Right lobe of liver (tissue), 6 donors: ENCODE measurements around the gene KCMF1. TPM values are rescaled to one million over a fixed set of nuclear protein-coding genes. Genes with fewer than 3 reads are reported as not detected.

Source experiments
- ATAC-seq, 4 donors: fragments of 200-7000 bp; cut with Tn5 transposase; one replicate each; pipeline ENCODE4 v1.9.1; 2020; ENCODE audit warnings: mild to moderate bottlenecking in 4 of 4, moderate library complexity in 4 of 4
- DNase-seq, 3 donors: peaks; one replicate each; pipeline ENCODE4 v3.0.0-alpha.2; 2020
- H3K27ac ChIP-seq, 3 donors: fragments of 200-600 bp; one replicate each; pipeline ENCODE4 v1.8.0; 2022
- H3K27me3 ChIP-seq, 2 donors: fragments of 200-600 bp; one replicate each; pipeline ENCODE4 v1.8.0; 2022
- H3K36me3 ChIP-seq, 4 donors: fragments of 200-600 bp; sonication (generic) in 1 of 4; one replicate each; pipeline versions ENCODE4 v1.5.1 to v1.8.0; 2017 to 2022; ENCODE audit warnings: control low read depth in 1 of 4
- H3K4me1 ChIP-seq, 4 donors: fragments of 200-600 bp; sonication (generic) in 1 of 4; one replicate each; pipeline versions ENCODE4 v1.5.1 to v1.8.0; 2017 to 2022; ENCODE audit warnings: control low read depth in 1 of 4
- H3K4me3 ChIP-seq, 3 donors: fragments of 200-600 bp; one replicate each; pipeline ENCODE4 v1.8.0; 2022
- H3K9me3 ChIP-seq, 4 donors: fragments of 200-600 bp; sonication (generic) in 1 of 4; one replicate each; pipeline versions ENCODE4 v1.5.1 to v1.8.0; 2017 to 2022; ENCODE audit warnings: control low read depth in 1 of 4
- CTCF ChIP-seq, 4 donors: fragments of 200-600 bp in 3 of 4; fragments of 450-650 bp in 1 of 4; IDR thresholded peaks; one replicate each; pipeline versions ENCODE4 v1.5.1 to v1.8.0; 2016 to 2022; ENCODE audit warnings: antibody characterized with exemption in 4 of 4, mild to moderate bottlenecking in 2 of 4
- POLR2A ChIP-seq: fragments of 450-650 bp; IDR thresholded peaks from one replicate; pipeline ENCODE4 v1.6.1; 2017; ENCODE audit warnings: antibody characterized with exemption, mild to moderate bottlenecking
- WGBS: methylation state at CpG from one replicate; pipeline ENCODE4 v1.1.6; 2018; ENCODE audit warnings: low coverage, low lambda C conversion rate; ENCODE audit not compliant: insufficient coverage; ENCODE audit errors: missing lambda C conversion rate; 5-methylcytosine and 5-hydroxymethylcytosine counted together
- intact Hi-C, 2 donors: fragments of 100-400 bp; cut with DNase I; formaldehyde crosslinking; loops; one replicate each; pipeline versions ENCODE4 v1.11.2 to v1.14.1; 2022
- total RNA-seq, 6 experiments: library from RNA; depleted of rRNA in 2 of 6; stranded (reverse); fragments of >200 nt in 2 of 6; fragmentation: NEBNext Ultra II Directional in 3 of 6; extraction: Animal tissue kit (Norgen Biotek cat#: 25700) in 3 of 6; gene quantifications; one replicate each; pipeline versions ENCODE4 v1.1.0 to v1.2.4, GENCODE V29; 2016 to 2023
- donor health status: DM: no; HTN: yes; CAD: no.
- donor health status: DM: no; HTN: no; CAD: no.
- donor health status: DM: no; HTN: no; CAD: no.
- donor health status: DM: no; HTN: yes; CAD: no.
- donor health status: DM: no; HTN: yes; CAD: no.

KCMF1 gene
- total RNA-seq, 6 experiments from 2014 or later = 28.6 to 45.3 (median 35.4) TPM

DNA sequence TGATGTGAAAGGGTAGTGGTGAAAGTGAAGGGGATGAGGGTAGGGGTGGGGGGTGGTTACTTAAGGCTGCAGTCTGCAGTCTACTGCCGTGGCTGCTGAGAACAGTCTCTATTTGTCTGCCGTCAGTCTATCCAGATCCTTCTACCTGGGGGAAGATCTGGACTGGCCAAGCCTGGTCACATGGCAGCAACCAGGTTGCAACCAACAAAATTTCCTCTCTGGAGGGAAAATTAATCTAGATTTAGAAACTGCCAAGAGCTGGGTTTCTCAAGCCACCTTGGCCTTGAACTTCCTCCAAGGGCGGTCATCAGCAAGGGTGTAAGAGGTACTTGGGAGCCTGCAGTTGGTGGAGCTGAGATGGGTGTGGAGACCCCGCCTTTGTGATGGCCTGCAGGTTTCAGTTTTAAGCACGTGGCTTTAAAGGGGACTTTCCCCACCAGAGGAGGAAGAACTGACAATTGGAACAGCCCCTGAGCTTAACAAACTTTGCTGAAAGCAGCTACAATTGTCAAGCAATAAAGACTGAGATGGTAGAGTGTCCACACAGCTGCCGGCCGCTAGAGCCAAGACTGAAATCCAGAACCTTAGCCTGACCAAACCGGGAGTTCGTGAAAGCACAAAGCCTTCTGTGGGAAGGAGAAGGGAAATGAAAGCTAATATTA is 31.4 kb upstream of the KCMF1 start:
- WGBS = 48% methylated on average over 8 of the region's 9 CpGs
- ATAC-seq (peak; percentile 30 to 64 (median 52)), DNase-seq (no peak)
- no peaks in the 10 kb centered on the region for H3K36me3 ChIP-seq
- no peaks in the 10 kb centered on the region for H3K9me3 ChIP-seq
- TF ChIP-seq CTCF (IDR thresholded peaks at IDR 0.05) (no peak), POLR2A (no peak)
- no peaks in the 10 kb centered on the region for H3K27me3 ChIP-seq
- intact Hi-C loops = no loop called here
- no peak overlapping the region for H3K27ac ChIP-seq
- H3K4me1 ChIP-seq = no peaks in the 10 kb centered on the region
- H3K4me3 ChIP-seq = no peak overlapping the region

DNA sequence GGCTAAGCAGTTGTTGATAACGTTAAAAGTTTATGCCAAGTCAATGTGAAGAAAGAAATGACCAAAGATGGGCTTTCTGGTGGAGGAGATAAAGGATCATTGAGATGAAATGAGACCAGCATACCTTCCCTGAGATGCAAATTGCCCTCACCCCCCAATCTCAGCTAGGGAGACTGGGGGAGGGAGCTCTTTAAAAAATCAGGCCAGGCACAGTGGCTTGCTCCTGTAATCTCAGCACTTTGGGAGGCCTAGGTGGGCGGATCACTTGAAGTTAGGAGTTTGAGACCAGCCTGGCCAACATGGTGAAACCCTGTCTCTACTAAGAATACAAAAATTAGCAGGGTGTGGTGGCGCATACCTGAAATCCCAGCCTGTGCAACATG is 30.9 kb upstream of the KCMF1 start:
- Histone ChIP-seq H3K27me3 (no peaks in the 10 kb centered on the region), H3K4me3 (no peak overlapping the region), H3K9me3 (no peaks in the 10 kb centered on the region), H3K27ac (no peak overlapping the region), H3K36me3 (no peaks in the 10 kb centered on the region), H3K4me1 (no peaks in the 10 kb centered on the region)
- DNase-seq = no peak
- ATAC-seq = no peak
- intact Hi-C loops = no loop called here
- 65% methylated on average over 3 of the region's 3 CpGs for WGBS
- no peak for TF ChIP-seq CTCF (IDR thresholded peaks at IDR 0.05)
- no peak for TF ChIP-seq POLR2A

DNA sequence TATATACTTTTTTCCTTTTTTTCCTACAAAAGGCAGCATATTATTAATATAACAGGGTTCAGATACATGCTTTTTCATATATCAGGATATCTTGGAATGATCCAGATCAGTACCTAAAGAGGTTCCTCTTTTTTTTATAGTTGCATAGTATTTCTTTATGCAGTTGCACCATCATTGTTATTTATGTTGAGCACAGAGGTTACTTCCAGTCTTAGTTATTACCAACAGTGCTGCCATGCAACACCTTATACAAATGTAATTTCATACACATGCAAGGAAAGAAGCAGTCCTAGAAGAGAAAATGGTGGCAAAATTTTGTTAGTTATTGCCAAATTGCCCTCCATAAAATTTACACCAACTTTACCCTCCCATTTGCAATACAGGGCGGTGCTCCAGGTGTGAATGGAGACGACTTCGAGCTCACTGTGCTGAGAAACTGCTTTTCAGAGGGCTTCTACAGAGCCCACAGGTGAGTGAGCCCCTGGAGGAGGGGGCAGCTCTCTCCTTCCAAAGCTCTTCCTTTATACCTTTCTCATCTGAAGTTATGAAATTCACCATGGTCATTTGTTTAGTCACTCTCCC is 30.0 kb upstream of the KCMF1 start:
- no peaks in the 10 kb centered on the region for H3K36me3 ChIP-seq
- H3K27ac ChIP-seq = no peak overlapping the region
- ATAC-seq (no peak), DNase-seq (no peak)
- H3K4me1 ChIP-seq = no peaks in the 10 kb centered on the region
- no peaks in the 10 kb centered on the region for H3K9me3 ChIP-seq
- H3K4me3 ChIP-seq = no peak overlapping the region
- H3K27me3 ChIP-seq = no peaks in the 10 kb centered on the region
- TF ChIP-seq CTCF (IDR thresholded peaks at IDR 0.05) (no peak), POLR2A (no peak)
- intact Hi-C loops = no loop called here
- 86% methylated on average over 1 of the region's 3 CpGs for WGBS

- DNase-seq (no peak), ATAC-seq (no peak)
- no peaks in the 10 kb centered on the region for H3K9me3 ChIP-seq
- H3K4me3 ChIP-seq = no peak overlapping the region
- intact Hi-C loops = no loop called here
- WGBS = 95% methylated on average over 2 of the region's 2 CpGs
- no peaks in the 10 kb centered on the region for H3K27me3 ChIP-seq
- no peaks in the 10 kb centered on the region for H3K36me3 ChIP-seq
- TF ChIP-seq CTCF (IDR thresholded peaks at IDR 0.05) (no peak), POLR2A (no peak)
- H3K4me1 ChIP-seq = no peaks in the 10 kb centered on the region
- H3K27ac ChIP-seq = no peak overlapping the region
Measured at GRCh38 chr2:84942166-84942565, 28.8 kb upstream of the KCMF1 start.
